Upper lobe of right lung (tissue), 1 donor: ENCODE data around the gene RELCH. TPM values are rescaled to one million over a fixed set of nuclear protein-coding genes. Genes with fewer than 3 reads are reported as not detected.

Experiments used
- ATAC-seq: fragments of 200-7000 bp; cut with Tn5 transposase; one replicate; pipeline ENCODE4 v1.9.1; 2020; ENCODE audit warnings: mild to moderate bottlenecking, moderate library complexity
- DNase-seq: peaks from one replicate; pipeline ENCODE4 v3.0.0-alpha.2; 2020
- H3K27ac ChIP-seq: fragments of 200-600 bp; one replicate; pipeline ENCODE4 v1.8.0; 2022
- H3K27me3 ChIP-seq: fragments of 200-600 bp; one replicate; pipeline ENCODE4 v1.8.0; 2022; ENCODE audit warnings: mild to moderate bottlenecking
- H3K36me3 ChIP-seq: fragments of 200-600 bp; one replicate; pipeline ENCODE4 v1.8.0; 2022
- H3K4me1 ChIP-seq: fragments of 200-600 bp; one replicate; pipeline ENCODE4 v1.8.0; 2022
- H3K4me3 ChIP-seq: fragments of 200-600 bp; one replicate; pipeline ENCODE4 v1.8.0; 2022; ENCODE audit warnings: mild to moderate bottlenecking
- H3K9me3 ChIP-seq: fragments of 200-600 bp; one replicate; pipeline ENCODE4 v1.8.0; 2022
- CTCF ChIP-seq: fragments of 200-600 bp; IDR thresholded peaks from one replicate; pipeline ENCODE4 v1.8.0; 2022; ENCODE audit warnings: antibody characterized with exemption
- intact Hi-C: fragments of 100-400 bp; cut with DNase I; formaldehyde crosslinking; loops from one replicate; pipeline ENCODE4 v1.11.0; 2022
- total RNA-seq: library from RNA; stranded (reverse); fragmentation: NEBNext Ultra II Directional; extraction: Animal tissue kit (Norgen Biotek cat#: 25700); gene quantifications from one replicate; pipeline ENCODE4 v1.2.1, GENCODE V29; 2021
- donor health status: DM: no; HTN: yes; CAD: no; lungs with severe emphysema.

The RELCH gene
- total RNA-seq, 1 donor from 2014 or later: 30.0 TPM

- no peak for TF ChIP-seq CTCF
- H3K9me3 ChIP-seq: no peaks in the 10 kb centered on the region
- DNase-seq (no peak), ATAC-seq (no peak)
- no peaks in the 10 kb centered on the region for H3K4me1 ChIP-seq
- no peak overlapping the region for H3K4me3 ChIP-seq
- no peaks in the 10 kb centered on the region for H3K27me3 ChIP-seq
- intact Hi-C loops: no loop called here
- H3K36me3 ChIP-seq: no peaks in the 10 kb centered on the region
- H3K27ac ChIP-seq: no peak overlapping the region
Observed at GRCh38 chr18:62341473-62341872, 154.4 kb downstream of the RELCH start.

GRCh38 chr18:62342884-62343283 is 155.8 kb downstream of the RELCH start:
- no peak for TF ChIP-seq CTCF
- Histone ChIP-seq H3K4me3 (no peak overlapping the region), H3K27me3 (no peaks in the 10 kb centered on the region), H3K4me1 (no peaks in the 10 kb centered on the region), H3K27ac (no peak overlapping the region), H3K9me3 (no peaks in the 10 kb centered on the region), H3K36me3 (no peaks in the 10 kb centered on the region)
- intact Hi-C loops: no loop called here
- DNase-seq (no peak), ATAC-seq (no peak)

- no peak overlapping the region for H3K27ac ChIP-seq
- DNase-seq (no peak), ATAC-seq (no peak)
- no peaks in the 10 kb centered on the region for H3K9me3 ChIP-seq
- no peaks in the 10 kb centered on the region for H3K36me3 ChIP-seq
- intact Hi-C loops: no loop called here
- H3K4me1 ChIP-seq: no peaks in the 10 kb centered on the region
- H3K27me3 ChIP-seq: no peaks in the 10 kb centered on the region
- no peak overlapping the region for H3K4me3 ChIP-seq
- TF ChIP-seq CTCF: no peak
Observed at GRCh38 chr18:62343316-62343715, 156.3 kb downstream of the RELCH start.

- Histone ChIP-seq H3K27me3 (no peaks in the 10 kb centered on the region), H3K36me3 (no peaks in the 10 kb centered on the region), H3K27ac (no peak overlapping the region), H3K9me3 (no peaks in the 10 kb centered on the region), H3K4me1 (no peaks in the 10 kb centered on the region), H3K4me3 (no peak overlapping the region)
- intact Hi-C loops: no loop called here
- no peak for TF ChIP-seq CTCF
- ATAC-seq (no peak), DNase-seq (no peak)
Observed at GRCh38 chr18:62345909-62346308, 158.9 kb downstream of the RELCH start.

- no peak for ATAC-seq
- Histone ChIP-seq H3K9me3 (no peaks in the 10 kb centered on the region), H3K4me3 (no peak overlapping the region), H3K27me3 (no peaks in the 10 kb centered on the region), H3K36me3 (no peaks in the 10 kb centered on the region), H3K27ac (no peak overlapping the region), H3K4me1 (no peaks in the 10 kb centered on the region)
- TF ChIP-seq CTCF: no peak
- intact Hi-C loops: no loop called here
- no peak for DNase-seq
Observed at GRCh38 chr18:62346333-62347088, 159.5 kb downstream of the RELCH start.

- ATAC-seq: no peak
Observed at GRCh38 chr18:62347089-62347506, 160.0 kb downstream of the RELCH start.

More at GRCh38 chr18:62347089-62347506, 160.0 kb downstream of the RELCH start:
- DNase-seq: no peak
- H3K36me3 ChIP-seq: no peaks in the 10 kb centered on the region
- no peaks in the 10 kb centered on the region for H3K9me3 ChIP-seq
- H3K4me1 ChIP-seq: no peaks in the 10 kb centered on the region
- H3K27ac ChIP-seq: no peak overlapping the region
- no peaks in the 10 kb centered on the region for H3K27me3 ChIP-seq
- intact Hi-C loops: no loop called here
- TF ChIP-seq CTCF: no peak
- H3K4me3 ChIP-seq: no peak overlapping the region
